Measurements from ENCODE around the gene AKR1A1. TPM values are rescaled to one million over a fixed set of nuclear protein-coding genes. Genes with fewer than 3 reads are reported as not detected.

Gene AKR1A1
- total RNA-seq, 2 donors from 2014 or later, result 200 to 239 TPM

DNA sequence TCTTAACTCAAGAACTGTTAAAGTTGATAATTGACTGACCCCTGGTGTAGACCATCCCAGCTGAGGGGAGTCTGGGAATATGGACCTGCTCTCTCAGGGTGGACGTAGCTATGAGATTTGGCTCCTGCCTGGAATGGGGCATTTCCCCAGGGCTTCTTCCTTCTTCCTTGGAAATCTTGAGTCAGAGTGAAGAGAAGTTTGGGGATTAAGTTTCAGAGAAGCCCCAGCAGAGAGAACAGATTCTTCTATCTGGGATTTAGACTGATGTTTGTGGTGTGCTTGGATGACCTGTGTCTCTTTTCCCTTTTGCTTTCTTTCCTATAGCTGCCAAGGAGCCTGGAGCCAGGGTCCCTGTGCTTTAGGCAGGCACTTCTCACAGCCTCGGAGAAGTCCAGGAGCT lies 13.2 kb downstream of the AKR1A1 start:
- Mint-ChIP-seq H3K27ac (no peak overlapping the region), H3K9me3 (no peaks in the 10 kb centered on the region), H3K36me3 (ENCODE audit: low read depth) (peaks cover 72% of the 10 kb centered on the region), H3K4me1 (no peaks in the 10 kb centered on the region), H3K4me3 (no peak overlapping the region), H3K27me3 (ENCODE audit: insufficient read depth) (no peaks in the 10 kb centered on the region)
- H3K9ac ChIP-seq (ENCODE audit: extremely low read depth, low read length, poor library complexity, severe bottlenecking), result no peak overlapping the region
- no peaks in the 10 kb centered on the region for H3K4me1 ChIP-seq (ENCODE audit: control insufficient read depth, insufficient read depth, low read length)
- peaks cover 65% of the 10 kb centered on the region for H3K36me3 ChIP-seq (ENCODE audit: control insufficient read depth, insufficient read depth, low read length)
- H3K9me3 ChIP-seq (ENCODE audit: control insufficient read depth, low read length), result no peaks in the 10 kb centered on the region
- H3K27ac ChIP-seq (ENCODE audit: low read depth, low read length), result no peak overlapping the region
- H3K4me3 ChIP-seq (ENCODE audit: low read length), result no peak overlapping the region
- DNase-seq, result no peak
- no peaks in the 10 kb centered on the region for H3K27me3 ChIP-seq (ENCODE audit: control insufficient read depth, insufficient read depth, low read length, poor library complexity, severe bottlenecking)
- WGBS, 2 experiments (ENCODE audit: insufficient coverage in 1 of 2, insufficient read length in 1 of 2), result 95 to 100% methylated on average over 1 to 2 of the region's 2 CpGs
- TF ChIP-seq, protein P1, sequence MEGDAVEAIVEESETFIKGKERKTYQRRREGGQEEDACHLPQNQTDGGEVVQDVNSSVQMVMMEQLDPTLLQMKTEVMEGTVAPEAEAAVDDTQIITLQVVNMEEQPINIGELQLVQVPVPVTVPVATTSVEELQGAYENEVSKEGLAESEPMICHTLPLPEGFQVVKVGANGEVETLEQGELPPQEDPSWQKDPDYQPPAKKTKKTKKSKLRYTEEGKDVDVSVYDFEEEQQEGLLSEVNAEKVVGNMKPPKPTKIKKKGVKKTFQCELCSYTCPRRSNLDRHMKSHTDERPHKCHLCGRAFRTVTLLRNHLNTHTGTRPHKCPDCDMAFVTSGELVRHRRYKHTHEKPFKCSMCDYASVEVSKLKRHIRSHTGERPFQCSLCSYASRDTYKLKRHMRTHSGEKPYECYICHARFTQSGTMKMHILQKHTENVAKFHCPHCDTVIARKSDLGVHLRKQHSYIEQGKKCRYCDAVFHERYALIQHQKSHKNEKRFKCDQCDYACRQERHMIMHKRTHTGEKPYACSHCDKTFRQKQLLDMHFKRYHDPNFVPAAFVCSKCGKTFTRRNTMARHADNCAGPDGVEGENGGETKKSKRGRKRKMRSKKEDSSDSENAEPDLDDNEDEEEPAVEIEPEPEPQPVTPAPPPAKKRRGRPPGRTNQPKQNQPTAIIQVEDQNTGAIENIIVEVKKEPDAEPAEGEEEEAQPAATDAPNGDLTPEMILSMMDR (conservative IDR thresholded peaks at IDR 0.05), result no peak

DNA sequence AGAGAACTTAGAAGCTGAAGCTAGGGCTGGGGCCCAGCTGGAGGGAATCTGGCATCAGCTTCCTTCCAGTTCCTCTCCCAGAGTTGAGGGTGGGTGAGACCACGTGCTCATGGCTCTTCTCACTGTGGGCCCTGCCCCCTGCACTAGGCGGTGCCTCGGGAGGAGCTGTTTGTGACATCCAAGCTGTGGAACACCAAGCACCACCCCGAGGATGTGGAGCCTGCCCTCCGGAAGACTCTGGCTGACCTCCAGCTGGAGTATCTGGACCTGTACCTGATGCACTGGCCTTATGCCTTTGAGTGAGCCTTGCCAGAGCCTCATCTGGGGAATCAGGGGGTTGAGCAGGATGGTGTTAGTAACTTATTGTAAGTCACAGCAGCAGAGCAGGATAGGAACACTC lies 16.1 kb downstream of the AKR1A1 start:
- Histone ChIP-seq H3K4me3 (ENCODE audit: low read length) (no peak overlapping the region), H3K4me1 (ENCODE audit: control insufficient read depth, insufficient read depth, low read length) (no peaks in the 10 kb centered on the region), H3K27me3 (ENCODE audit: control insufficient read depth, insufficient read depth, low read length, poor library complexity, severe bottlenecking) (no peaks in the 10 kb centered on the region), H3K36me3 (ENCODE audit: control insufficient read depth, insufficient read depth, low read length) (peaks cover 73% of the 10 kb centered on the region), H3K9ac (ENCODE audit: extremely low read depth, low read length, poor library complexity, severe bottlenecking) (no peak overlapping the region), H3K27ac (ENCODE audit: low read depth, low read length) (no peak overlapping the region), H3K9me3 (ENCODE audit: control insufficient read depth, low read length) (no peaks in the 10 kb centered on the region)
- Mint-ChIP-seq H3K27ac (no peak overlapping the region), H3K36me3 (ENCODE audit: low read depth) (peaks cover 61% of the 10 kb centered on the region), H3K9me3 (no peaks in the 10 kb centered on the region), H3K4me3 (no peak overlapping the region), H3K27me3 (ENCODE audit: insufficient read depth) (no peaks in the 10 kb centered on the region), H3K4me1 (no peaks in the 10 kb centered on the region)
- WGBS, 2 experiments (ENCODE audit: insufficient coverage in 1 of 2, insufficient read length in 1 of 2), result 88 to 96% methylated on average over 5 of the region's 5 CpGs
- TF ChIP-seq, protein P1 (conservative IDR thresholded peaks at IDR 0.05), result no peak
- no peak for DNase-seq

DNA sequence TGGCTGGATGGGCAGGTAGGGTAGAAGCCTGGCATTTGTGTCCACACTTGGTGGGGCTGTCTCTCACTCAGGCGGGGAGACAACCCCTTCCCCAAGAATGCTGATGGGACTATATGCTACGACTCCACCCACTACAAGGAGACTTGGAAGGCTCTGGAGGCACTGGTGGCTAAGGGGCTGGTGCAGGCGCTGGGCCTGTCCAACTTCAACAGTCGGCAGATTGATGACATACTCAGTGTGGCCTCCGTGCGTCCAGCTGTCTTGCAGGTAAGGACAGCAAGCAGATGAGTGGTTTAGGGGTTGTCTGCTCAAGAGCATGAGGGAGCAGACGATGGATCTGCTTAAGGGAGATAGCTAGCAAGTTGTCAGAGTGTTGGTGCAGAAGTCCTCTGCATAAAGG lies 17.3 kb downstream of the AKR1A1 start:
- peak overlapping the region; percentile 37 for H3K27ac Mint-ChIP-seq
- H3K27ac ChIP-seq (ENCODE audit: low read depth, low read length), result no peak overlapping the region
- no peaks in the 10 kb centered on the region for H3K27me3 ChIP-seq (ENCODE audit: control insufficient read depth, insufficient read depth, low read length, poor library complexity, severe bottlenecking)
- peaks cover 65% of the 10 kb centered on the region for H3K36me3 ChIP-seq (ENCODE audit: control insufficient read depth, insufficient read depth, low read length)
- H3K9ac ChIP-seq (ENCODE audit: extremely low read depth, low read length, poor library complexity, severe bottlenecking), result no peak overlapping the region
- no peak for DNase-seq
- peaks cover 2% of the 10 kb centered on the region for H3K4me1 Mint-ChIP-seq
- TF ChIP-seq, protein P1 (conservative IDR thresholded peaks at IDR 0.05), result no peak
- no peak overlapping the region for H3K4me3 Mint-ChIP-seq
- 94 to 100% methylated on average over 6 to 7 of the region's 7 CpGs for WGBS, 2 experiments (ENCODE audit: insufficient coverage in 1 of 2, insufficient read length in 1 of 2)
- no peak overlapping the region for H3K4me3 ChIP-seq (ENCODE audit: low read length)
- H3K36me3 Mint-ChIP-seq (ENCODE audit: low read depth), result peaks cover 56% of the 10 kb centered on the region
- H3K4me1 ChIP-seq (ENCODE audit: control insufficient read depth, insufficient read depth, low read length), result peaks cover under 1% of the 10 kb centered on the region
- no peaks in the 10 kb centered on the region for H3K9me3 Mint-ChIP-seq
- no peaks in the 10 kb centered on the region for H3K9me3 ChIP-seq (ENCODE audit: control insufficient read depth, low read length)
- H3K27me3 Mint-ChIP-seq (ENCODE audit: insufficient read depth), result no peaks in the 10 kb centered on the region
